K562 (cell line): Measurements from ENCODE around the gene DNAH3. TPM values are rescaled to one million over a fixed set of nuclear protein-coding genes. Genes with fewer than 3 reads are reported as not detected.

Experiments used
- CBFA2T2 ChIP-seq: fragments of 450-650 bp; conservative IDR thresholded peaks from 2 replicates; pipeline ENCODE4 v1.6.1; 2017; ENCODE audit warnings: mild to moderate bottlenecking
- CUX1 ChIP-seq: fragments of 200-800 bp; sonication (Bioruptor generic); IDR thresholded peaks from 2 replicates; pipeline ENCODE4 v1.6.1; 2016; ENCODE audit warnings: missing genetic modification characterization, missing compliant biosample characterization
- EP300 ChIP-seq: IDR thresholded peaks from 2 replicates; pipeline ENCODE4 v1.6.1; 2012; ENCODE audit warnings: low read length, improper control_type of control experiment
- FOXA3 ChIP-seq, 2 experiments: fragments of 450-650 bp in 1 of 2; sonication (generic) in 1 of 2; formaldehyde crosslinking; IDR thresholded peaks in 1 of 2; conservative IDR thresholded peaks in 1 of 2; 2 replicates each; pipeline versions ENCODE4 v1.4.0 to v1.8.0; 2020 to 2022; ENCODE audit warnings: mild to moderate bottlenecking in 2 of 2, missing genetic modification reagents in 1 of 2
- FOXM1 ChIP-seq, 2 experiments: fragments of 450-650 bp in 1 of 2; sonication (generic) in 1 of 2; formaldehyde crosslinking in 1 of 2; IDR thresholded peaks; 2 replicates each; pipeline versions ENCODE4 v1.6.1 to v1.9.0; 2017 to 2022; ENCODE audit warnings: low read depth in 2 of 2, mild to moderate bottlenecking in 2 of 2, missing genetic modification reagents in 1 of 2, moderate library complexity in 1 of 2
- KLF1 ChIP-seq: fragments of 450-650 bp; IDR thresholded peaks from 2 replicates; pipeline ENCODE4 v1.6.1; 2016; ENCODE audit warnings: missing genetic modification characterization, missing compliant biosample characterization
- L3MBTL2 ChIP-seq: fragments of 450-650 bp; IDR thresholded peaks from 2 replicates; pipeline ENCODE4 v1.6.1; 2016; ENCODE audit warnings: mild to moderate bottlenecking, moderate library complexity
- MBD2 ChIP-seq: sonication (generic); IDR thresholded peaks from 2 replicates; pipeline ENCODE4 v1.6.1; 2016; ENCODE audit warnings: low read depth, borderline replicate concordance
- MTA2 ChIP-seq: fragments of 450-650 bp; IDR thresholded peaks from 2 replicates; pipeline ENCODE4 v1.6.1; 2016; ENCODE audit warnings: low read depth
- NCOR1 ChIP-seq: fragments of 450-650 bp; IDR thresholded peaks from 2 replicates; pipeline ENCODE4 v1.6.1; 2016; ENCODE audit warnings: mild to moderate bottlenecking, moderate library complexity
- NFIC ChIP-seq: fragments of 450-650 bp; IDR thresholded peaks from 2 replicates; pipeline ENCODE4 v1.6.1; 2017; ENCODE audit warnings: mild to moderate bottlenecking, inconsistent platforms
- NFIX ChIP-seq: fragments of 250-450 bp; sonication (Bioruptor Pico); IDR thresholded peaks from 2 replicates; pipeline ENCODE4 v1.4.0; 2020; ENCODE audit warnings: low read depth, mild to moderate bottlenecking, moderate library complexity
- PTBP1 ChIP-seq: fragments of 200-400 bp; formaldehyde crosslinking; IDR thresholded peaks from 2 replicates; pipeline ENCODE4 v1.6.1; 2017; ENCODE audit warnings: low read depth, low read length
- STAT5A ChIP-seq: IDR thresholded peaks from 2 replicates; pipeline ENCODE4 v1.6.1; 2012; ENCODE audit warnings: low read length, inconsistent platforms, borderline replicate concordance
- TCF3 ChIP-seq: sonication (generic); formaldehyde crosslinking; IDR thresholded peaks from 2 replicates; pipeline ENCODE4 v1.4.0; 2020; ENCODE audit warnings: mild to moderate bottlenecking, missing genetic modification reagents
- TCF7 ChIP-seq: sonication (generic); IDR thresholded peaks from 2 replicates; pipeline ENCODE4 v1.6.1; 2016; ENCODE audit warnings: antibody characterized with exemption, borderline replicate concordance
- TEAD4 ChIP-seq, 2 experiments: sonication (generic) in 1 of 2; formaldehyde crosslinking in 1 of 2; IDR thresholded peaks; 2 replicates each; pipeline versions ENCODE4 v1.6.1 to v1.8.0; 2012 to 2022; ENCODE audit warnings: borderline replicate concordance in 1 of 2, inconsistent platforms in 1 of 2, low read length in 1 of 2, mild to moderate bottlenecking in 1 of 2, missing genetic modification reagents in 1 of 2
- U2AF1 ChIP-seq: fragments of 200-400 bp; formaldehyde crosslinking; optimal IDR thresholded peaks from 2 replicates; pipeline ENCODE3; 2017; ENCODE audit warnings: mild to moderate bottlenecking, low read depth, low read length, moderate library complexity
- ZNF146 ChIP-seq: IDR thresholded peaks from one replicate; pipeline ENCODE4 v1.6.1; 2018; ENCODE audit warnings: missing compliant biosample characterization; ENCODE audit not compliant: unreplicated experiment
- ZNF239 ChIP-seq: fragments of 250-450 bp; sonication (Bioruptor Pico); IDR thresholded peaks from 2 replicates; pipeline ENCODE4 v1.4.0; 2020; ENCODE audit warnings: mild to moderate bottlenecking
- ZNF584 ChIP-seq: fragments of 200-800 bp; sonication (Bioruptor generic); IDR thresholded peaks from 2 replicates; pipeline ENCODE4 v1.6.1; 2016; ENCODE audit warnings: low read depth, mild to moderate bottlenecking, missing genetic modification characterization, missing compliant biosample characterization
- ZNF589 ChIP-seq: fragments of 200-800 bp; sonication (Bioruptor generic); IDR thresholded peaks from 2 replicates; pipeline ENCODE4 v1.6.1; 2016; ENCODE audit warnings: low read depth, missing genetic modification characterization, missing compliant biosample characterization
- polyA plus RNA-seq, 8 experiments: library from polyadenylated mRNA; depleted of rRNA in 4 of 8; stranded (reverse) in 5 of 8; unstranded in 3 of 8; fragments of >200 nt; fragmentation: Nextera tagmentation in 2 of 8; fragmentation: Illumina TruSeq in 1 of 8; extraction: Ambion mirVana in 2 of 8; extraction: Trizol in 1 of 8; gene quantifications; 2 replicates each; pipeline versions ENCODE4 v1.2.1 to v1.2.3, GENCODE V29; 2011 to 2014; ENCODE audit warnings: inconsistent platforms in 1 of 8, missing spikeins in 1 of 8
- total RNA-seq, 7 experiments: library from RNA; depleted of rRNA in 6 of 7; stranded (reverse); fragments of >200 nt in 6 of 7; fragmentation: Illumina TruSeq in 2 of 7; extraction: Trizol in 2 of 7; gene quantifications; 2 replicates each; pipeline versions ENCODE4 v1.2.1 to v1.2.3, GENCODE V29; 2011 to 2021; ENCODE audit warnings: low replicate concordance in 1 of 7

DNAH3 gene
- total and polyA plus RNA-seq, 9 of the 15 experiments (the other 6 are each of a cell fraction or from before 2014, with no cell fraction given) = 0.32 to 0.84 (median 0.44) TPM

DNA sequence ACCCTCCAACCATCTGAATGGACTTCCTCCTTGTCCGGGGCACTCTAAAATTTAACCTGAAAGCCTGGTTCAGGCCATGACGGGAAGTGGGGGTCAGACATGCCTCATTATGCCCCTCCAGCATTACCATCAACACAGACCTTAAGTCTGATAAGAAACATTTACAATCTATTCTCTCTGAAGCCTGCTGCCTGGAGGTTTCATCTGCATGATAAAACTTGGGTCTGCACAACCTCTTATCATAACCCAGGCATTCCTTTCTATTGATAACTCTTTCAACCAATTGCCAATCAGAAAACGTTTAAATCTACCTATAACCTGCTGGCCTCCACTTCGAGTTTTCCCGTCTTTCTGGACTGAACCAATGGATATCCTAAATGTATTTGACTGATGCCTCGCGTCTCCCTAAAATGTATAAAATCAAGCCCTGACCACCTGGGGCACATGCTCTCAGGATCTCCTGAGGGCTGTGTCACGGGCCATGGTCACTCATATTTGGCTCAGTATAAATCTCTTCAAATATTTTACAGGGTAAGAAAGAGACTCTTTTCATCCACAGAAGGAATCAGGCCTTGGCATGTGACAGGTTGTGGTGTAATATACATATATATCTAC is 204.5 kb downstream of the DNAH3 start (continued):
- TF ChIP-seq CUX1 (peak; percentile 16; the same call in 1 of the 2 replicates), PTBP1 (no peak), MBD2 (no peak), MTA2 (0 out of 2 replicates have a peak, but pooled peaks have one; percentile 24), STAT5A (0 out of 2 replicates have a peak, but pooled peaks have one; percentile 34), EP300 (peak; percentile 22; the same call in 1 of the 2 replicates), NFIX (CRISPR knock-in tag) (no peak), ZNF146 (CRISPR knock-in tag) (no peak), NFIC (peak; percentile 19; the same call in 1 of the 2 replicates), TCF7 (0 out of 2 replicates have a peak, but pooled peaks have one; percentile 54), FOXA3 (CRISPR knock-in tag; conservative IDR thresholded peaks at IDR 0.05 in 1 of 2, IDR thresholded peaks at IDR 0.05 in 1 of 2) (no peak), KLF1 (tag) (no peak), NCOR1 (peak; percentile 64), ZNF239 (CRISPR knock-in tag) (no peak), TCF3 (peak; percentile 67), ZNF589 (CRISPR knock-in tag) (peak; percentile 49; the same call in 1 of the 2 replicates), CBFA2T2 (peak; percentile 71), ZNF584 (no peak), FOXM1 (IDR thresholded peaks at IDR 0.05; ENCODE audit: low read depth) (peak; percentile 46; the same call in 1 of the 2 replicates), FOXM1 (CRISPR knock-in tag; IDR thresholded peaks at IDR 0.05; ENCODE audit: low read depth) (no peak), L3MBTL2 (peak; percentile 71), U2AF1 (no peak), TEAD4 (IDR thresholded peaks at IDR 0.05; ENCODE audit: low read length) (peak; percentile 76), TEAD4 (CRISPR knock-in tag; IDR thresholded peaks at IDR 0.05; ENCODE audit: borderline replicate concordance) (no peak)
